ENCODE results near the gene NLGN4X.

Gene NLGN4X

DNA sequence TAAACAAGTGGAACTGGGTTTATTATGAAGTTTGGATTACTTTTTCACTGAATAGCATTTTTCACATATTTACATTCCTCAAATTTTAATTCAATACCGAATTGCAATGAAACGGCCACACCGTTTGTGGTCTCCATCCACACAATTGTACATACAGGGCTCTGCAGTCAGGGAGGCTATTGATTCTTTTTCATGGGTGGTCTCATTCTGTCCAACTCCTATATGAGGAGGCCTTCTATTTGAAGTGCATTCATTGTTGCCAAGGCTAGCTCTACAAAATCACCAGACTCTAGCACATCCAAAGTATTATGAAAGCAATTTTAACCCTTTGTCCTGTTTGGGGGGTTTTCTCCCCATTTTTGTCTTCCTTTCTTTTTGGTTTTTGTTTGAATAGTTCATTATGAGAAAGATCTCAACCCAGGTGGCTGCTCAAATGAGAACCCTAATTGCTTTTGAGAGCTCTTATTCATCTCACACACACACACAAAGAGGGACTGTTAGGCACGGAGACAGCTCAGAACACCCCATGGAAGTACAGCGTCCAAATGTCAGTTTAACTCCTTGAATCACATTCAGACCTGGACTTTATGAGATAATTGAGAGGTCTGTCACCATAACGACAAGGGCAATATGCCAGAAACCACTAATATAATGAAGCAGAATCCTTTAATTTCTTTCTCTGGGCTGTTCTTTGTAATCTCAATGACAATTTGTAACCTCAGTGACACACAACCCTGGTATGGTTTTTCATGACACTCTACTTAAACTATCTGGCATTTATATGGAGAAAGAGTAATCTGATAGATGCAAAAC lies 79.4 kb downstream of the NLGN4X start:
- DNase-seq: no peak

- DNase-seq: no peak
These were observed 94.4 kb downstream of the NLGN4X start for GRCh38 chrX:6134255-6134654.

- no peak for DNase-seq
These were observed 95.7 kb downstream of the NLGN4X start for GRCh38 chrX:6132970-6133369.

GRCh38 chrX:6131287-6131686 lies 97.4 kb downstream of the NLGN4X start:
- no peak for DNase-seq

GRCh38 chrX:6129195-6129594 lies 99.5 kb downstream of the NLGN4X start:
- DNase-seq: no peak

DNA sequence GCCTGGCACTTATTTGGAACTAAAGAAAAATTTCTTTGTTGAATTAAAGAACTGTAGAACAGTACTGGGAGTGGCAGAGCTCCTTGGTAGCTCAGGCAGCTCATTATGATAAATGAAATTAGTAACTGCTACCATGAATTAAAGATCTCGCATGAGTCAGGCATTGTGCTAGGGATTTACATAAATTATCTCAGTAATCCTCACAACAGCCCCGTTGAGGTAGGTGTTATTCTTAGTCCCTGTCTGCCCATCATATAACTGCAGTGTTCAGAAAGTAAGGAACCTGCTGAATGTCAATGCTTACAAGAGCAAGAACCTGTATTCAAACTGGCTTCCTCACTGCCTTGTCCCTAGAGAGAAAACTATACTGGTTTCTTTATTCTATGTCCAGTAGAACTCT lies 108.3 kb downstream of the NLGN4X start:
- DNase-seq: no peak

- DNase-seq: no peak
These were observed 133.2 kb downstream of the NLGN4X start for GRCh38 chrX:6095469-6095868.

- no peak for DNase-seq
These were observed 154.1 kb downstream of the NLGN4X start for GRCh38 chrX:6074532-6074931.

GRCh38 chrX:6071731-6072130 lies 156.9 kb downstream of the NLGN4X start:
- no peak for DNase-seq

GRCh38 chrX:6067600-6067999 lies 161.1 kb downstream of the NLGN4X start:
- no peak for DNase-seq

- no peak for DNase-seq
These were observed 175.5 kb downstream of the NLGN4X start for GRCh38 chrX:6053141-6053540.

GRCh38 chrX:6052111-6052745 lies 176.4 kb downstream of the NLGN4X start:
- no peak for DNase-seq

- DNase-seq: no peak
These were observed 179.5 kb downstream of the NLGN4X start for GRCh38 chrX:6049132-6049531.

DNA sequence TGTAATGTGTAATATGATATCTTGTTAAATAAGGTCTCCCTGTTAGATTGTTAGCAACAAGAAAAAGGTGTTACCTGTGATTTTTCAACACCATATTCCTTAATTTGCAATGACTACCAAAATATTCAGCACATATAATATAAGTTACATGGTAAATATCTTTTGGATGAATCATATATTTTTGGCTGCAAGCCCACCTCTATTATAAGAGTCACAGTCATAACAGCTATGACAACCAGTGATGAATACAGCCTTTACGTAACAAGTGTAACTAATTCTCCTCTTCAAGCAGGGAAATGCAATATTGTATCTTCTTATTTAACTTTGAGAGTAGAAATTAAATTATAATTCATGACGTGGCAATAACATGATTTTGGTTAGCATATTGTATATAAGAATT lies 187.0 kb downstream of the NLGN4X start:
- no peak for DNase-seq

DNA sequence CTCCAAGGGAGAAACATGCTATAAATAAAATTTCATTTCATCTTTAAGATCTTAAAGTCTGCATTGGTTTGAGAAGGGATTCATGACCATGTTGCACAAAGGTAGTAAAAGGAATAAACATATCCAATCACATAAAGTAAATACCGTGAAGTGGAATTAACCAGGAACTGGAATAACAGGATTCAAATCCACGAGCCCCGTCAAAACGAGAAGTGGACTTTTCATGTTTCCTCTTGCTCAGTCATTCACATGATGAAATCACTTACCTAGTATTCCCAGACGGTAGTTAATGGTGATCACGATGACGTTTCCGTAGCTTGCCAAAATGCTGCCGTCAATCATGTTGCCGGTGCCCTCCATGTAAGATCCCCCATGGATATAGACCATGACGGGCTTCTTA lies 199.7 kb downstream of the NLGN4X start:
- no peak for DNase-seq

GRCh38 chrX:6026980-6027379 lies 201.7 kb downstream of the NLGN4X start:
- DNase-seq: no peak

DNA sequence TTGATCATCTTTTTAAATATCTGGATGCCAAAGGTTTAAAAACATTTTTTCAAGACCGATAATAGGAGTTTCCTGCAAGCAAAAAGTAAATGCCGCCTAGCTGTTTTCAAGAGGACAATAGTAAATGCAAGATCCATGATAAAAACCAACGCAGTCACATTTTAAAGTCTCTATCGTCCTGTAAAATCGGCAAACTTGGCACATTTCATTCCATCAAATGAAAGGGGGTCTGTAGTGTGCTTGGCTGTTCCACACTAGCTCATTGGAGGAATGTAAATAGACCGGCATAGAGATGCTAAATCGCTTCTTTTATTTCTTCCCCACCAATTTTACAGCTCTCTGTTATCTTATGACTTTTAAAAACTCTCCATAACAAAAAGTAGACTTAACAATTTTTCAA lies 202.2 kb downstream of the NLGN4X start:
- no peak for DNase-seq

GRCh38 chrX:6024204-6024603 lies 204.5 kb downstream of the NLGN4X start:
- no peak for DNase-seq

GRCh38 chrX:6021316-6022091 lies 207.2 kb downstream of the NLGN4X start:
- peak; percentile 11 to 16 for DNase-seq

DNA sequence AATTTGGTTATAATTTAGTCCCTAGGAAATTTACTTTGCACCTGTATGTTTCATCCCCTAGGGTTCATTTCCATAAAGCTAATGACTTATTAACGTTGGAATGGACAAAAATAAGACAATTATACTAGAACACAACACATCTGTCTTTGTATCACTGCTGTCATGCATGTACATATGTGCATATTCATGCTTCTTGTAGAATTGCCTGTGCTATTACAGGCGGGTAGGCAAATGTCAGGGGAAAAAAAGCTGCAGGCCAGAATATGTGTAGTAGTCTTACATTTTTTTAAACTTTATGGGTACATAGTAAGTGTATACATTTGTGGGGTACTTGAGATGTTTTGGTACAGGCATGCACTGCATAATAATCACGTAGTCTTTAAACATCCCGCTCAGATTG lies 209.6 kb downstream of the NLGN4X start:
- no peak for DNase-seq

GRCh38 chrX:6015423-6015822 lies 213.2 kb downstream of the NLGN4X start:
- DNase-seq: no peak

DNA sequence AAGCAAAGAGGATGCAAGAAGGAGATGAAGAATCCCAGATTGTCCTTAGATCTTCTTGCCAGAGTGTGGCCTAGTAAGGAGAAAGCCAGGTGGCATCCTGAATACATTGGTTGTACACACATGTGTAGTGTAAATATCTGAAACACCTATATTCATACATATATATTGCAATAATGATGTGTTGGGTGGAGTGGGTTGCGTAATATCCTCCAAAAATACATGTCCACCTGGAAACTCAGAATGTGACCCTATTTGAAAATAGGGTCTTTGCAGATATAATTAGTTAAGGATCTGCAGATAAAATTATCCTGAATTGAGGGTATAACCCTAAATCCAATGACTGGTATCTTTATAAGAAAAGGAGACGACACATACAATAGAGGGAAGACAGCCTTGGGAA lies 216.3 kb downstream of the NLGN4X start:
- DNase-seq: no peak

DNA sequence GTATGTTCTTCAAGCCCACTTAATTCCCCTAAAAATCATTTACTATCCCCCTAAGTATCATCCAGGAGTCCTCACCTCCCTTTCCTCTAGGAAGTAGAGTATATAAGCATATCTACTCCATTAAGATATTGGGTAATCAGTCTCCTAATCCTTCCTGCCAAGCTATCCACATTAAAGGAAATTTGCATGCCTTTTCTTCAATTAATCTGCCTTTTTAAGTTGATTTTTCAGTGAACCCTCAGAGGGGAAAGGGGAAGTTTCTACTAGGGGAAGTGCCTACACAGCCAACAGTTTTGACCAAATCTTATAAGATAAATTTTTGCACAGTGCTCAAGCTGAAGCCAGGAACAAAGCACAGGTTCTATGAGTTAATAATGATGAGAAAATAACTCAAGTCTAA lies 222.8 kb downstream of the NLGN4X start:
- peak in 1 of 2 experiments; percentile 14 for DNase-seq

DNA sequence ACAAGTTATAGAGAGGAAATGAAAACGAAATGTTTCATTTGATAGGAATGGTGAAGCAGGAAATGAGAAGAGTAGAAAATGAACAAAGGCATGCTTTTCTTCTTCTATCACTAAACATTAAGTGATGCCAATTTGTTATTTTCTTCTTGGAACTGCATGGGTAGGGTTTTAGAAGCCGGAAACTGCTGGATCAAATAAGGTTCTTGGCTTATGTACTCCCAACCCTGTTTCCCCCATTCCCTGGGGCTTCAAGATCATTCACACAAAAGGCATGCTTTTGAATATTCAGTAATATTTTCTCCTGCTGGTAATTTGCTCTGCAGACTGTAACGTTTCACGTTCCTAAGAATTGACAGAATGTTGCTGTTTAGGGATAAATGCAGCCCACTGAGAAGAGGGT lies 224.1 kb downstream of the NLGN4X start:
- DNase-seq: no peak

All from Kasumi-1 (cell line).